COR-L47 (cell line): Measurements from ENCODE around the gene MTHFD2.
"Not testable (repeated sequence)": the region's sequence is repeated elsewhere in the genome, so short reads cannot be mapped to it uniquely, and the experiment has no call there.

Source experiments
- DNase-seq: peaks from one replicate; lab custom pipeline; 2025; lab: John Stamatoyannopoulos, UW

Gene MTHFD2

GRCh38 chr2:74198461-74199274 lies at the start of gene MTHFD2:
Gene MTHFD2 (plus strand): TSS chr2:74198615. CDS start chr2:74198642, 27 bp downstream.
- peak; percentile 99 for DNase-seq

GRCh38 chr2:74149247-74149525 lies 49.2 kb upstream of the MTHFD2 start:
- no peak for DNase-seq

GRCh38 chr2:74149570-74150319 lies 48.7 kb upstream of the MTHFD2 start:
- no peak for DNase-seq

GRCh38 chr2:74152954-74153353 lies 45.5 kb upstream of the MTHFD2 start:
- no peak for DNase-seq

GRCh38 chr2:74155830-74156229 lies 42.6 kb upstream of the MTHFD2 start:
- no peak for DNase-seq

GRCh38 chr2:74162951-74163350 lies 35.5 kb upstream of the MTHFD2 start:
- DNase-seq: no peak

- no peak for DNase-seq
These were observed 33.7 kb upstream of the MTHFD2 start for GRCh38 chr2:74164761-74165160.

- no peak for DNase-seq
These were observed 29.7 kb upstream of the MTHFD2 start for GRCh38 chr2:74168739-74169138.

- DNase-seq: no peak
These were observed 23.5 kb upstream of the MTHFD2 start for GRCh38 chr2:74174909-74175308.

- no peak for DNase-seq
These were observed 20.7 kb upstream of the MTHFD2 start for GRCh38 chr2:74177696-74178095.

- DNase-seq: peak; percentile 98
These were observed 20.0 kb upstream of the MTHFD2 start, which contains the start of gene MOB1A for GRCh38 chr2:74178211-74179062. Gene MOB1A (minus strand): TSS chr2:74178879. CDS start chr2:74178674, 205 bp downstream.

- no peak for DNase-seq
These were observed 19.2 kb upstream of the MTHFD2 start for GRCh38 chr2:74179063-74179865.

GRCh38 chr2:74181739-74182138 lies 16.7 kb upstream of the MTHFD2 start:
- no peak for DNase-seq

- DNase-seq: no peak
These were observed 14.5 kb upstream of the MTHFD2 start for GRCh38 chr2:74183878-74184277.

GRCh38 chr2:74186038-74186437 lies 12.4 kb upstream of the MTHFD2 start:
- no peak for DNase-seq

- DNase-seq: not testable (repeated sequence)
These were observed 11.7 kb upstream of the MTHFD2 start for GRCh38 chr2:74186706-74187105.

- DNase-seq: no peak
These were observed 10.3 kb upstream of the MTHFD2 start for GRCh38 chr2:74188018-74188601.

- DNase-seq: no peak
These were observed 9.7 kb upstream of the MTHFD2 start for GRCh38 chr2:74188696-74189095.

GRCh38 chr2:74191596-74192380 lies 6.6 kb upstream of the MTHFD2 start:
- peak; percentile 6 for DNase-seq

- DNase-seq: no peak
These were observed 3.6 kb upstream of the MTHFD2 start for GRCh38 chr2:74194799-74195198.
